ENCODE results near the gene DHRS4.
"Not testable (repeated sequence)": the region's sequence is repeated elsewhere in the genome, so short reads cannot be mapped to it uniquely, and the experiment has no call there.

DHRS4 gene

DNA sequence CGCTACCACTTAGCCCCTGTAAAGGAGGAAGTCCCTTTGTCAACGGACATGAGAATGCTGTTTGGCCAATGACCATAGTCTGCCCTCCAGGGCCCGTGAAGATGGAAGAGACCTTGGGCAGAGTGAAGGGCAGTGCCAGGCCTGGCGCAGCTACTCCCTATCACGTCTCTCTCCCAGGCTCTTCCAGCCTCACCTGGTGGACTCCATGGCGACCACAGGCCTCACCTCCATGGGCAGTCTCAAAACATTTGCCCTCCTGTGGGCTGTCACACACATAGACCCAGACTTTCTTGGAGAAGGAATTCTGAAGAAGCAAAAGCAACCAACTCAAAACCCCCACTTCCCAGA lies 480 bp upstream of the DHRS4 start:
- H4K91ac ChIP-seq (ENCODE audit: low read depth, low read length, poor library complexity); H3K4me1 ChIP-seq (ENCODE audit: control insufficient read depth in 2 of 2, insufficient read depth in 1 of 2, low read depth in 1 of 2, low read length in 2 of 2); H3K14ac ChIP-seq (ENCODE audit: low read length); H4K8ac ChIP-seq (ENCODE audit: low read depth, low read length); H2BK12ac ChIP-seq (ENCODE audit: low read length); H2BK15ac ChIP-seq (ENCODE audit: low read length); H3K9me3 ChIP-seq (replicated peaks in 1 of 2; ENCODE audit: control insufficient read depth in 2 of 2, insufficient read depth in 1 of 2, low read depth in 1 of 2, low read length in 2 of 2); H3K4ac ChIP-seq (ENCODE audit: low read length); H3K18ac ChIP-seq (ENCODE audit: low read length); H3K9ac ChIP-seq (ENCODE audit: low read depth, low read length, poor library complexity); DNase-seq (ENCODE audit: low spot score); H3K23ac ChIP-seq (ENCODE audit: low read depth, low read length, poor library complexity); H2BK5ac ChIP-seq (ENCODE audit: low read length); H3K79me1 ChIP-seq (ENCODE audit: low read depth, low read length); H2BK120ac ChIP-seq (ENCODE audit: low read depth, low read length); H2AK5ac ChIP-seq (ENCODE audit: low read depth, low read length); H3K27me3 ChIP-seq (ENCODE audit: control insufficient read depth in 3 of 3, insufficient read depth in 3 of 3, low read depth in 1 of 3, low read length in 3 of 3); H3K36me3 ChIP-seq (replicated peaks in 1 of 2; ENCODE audit: control insufficient read depth in 2 of 2, insufficient read depth in 2 of 2, low read length in 2 of 2); H3K27ac ChIP-seq (replicated peaks; ENCODE audit: low read length): not testable (repeated sequence)
- H2AFZ ChIP-seq (ENCODE audit: low read length), result peak overlapping the region; percentile 92
- no CpG with 5 or more reads among the region's 6 CpGs for WGBS, 2 donors (ENCODE audit: extremely low coverage in 2 of 2, insufficient read length in 2 of 2, insufficient replicate concordance in 1 of 2)
- H3K4me2 ChIP-seq (ENCODE audit: insufficient read depth, low read length, poor library complexity, severe bottlenecking), result peak overlapping the region; percentile 63
- H3K4me3 ChIP-seq (ENCODE audit: low read length in 2 of 2), result peak overlapping the region; percentile 84 to 89

- not testable (repeated sequence) for H2BK120ac ChIP-seq (ENCODE audit: low read depth, low read length); H4K91ac ChIP-seq (ENCODE audit: low read depth, low read length, poor library complexity); H3K36me3 ChIP-seq (replicated peaks in 1 of 2; ENCODE audit: control insufficient read depth in 2 of 2, insufficient read depth in 2 of 2, low read length in 2 of 2); H3K27ac ChIP-seq (replicated peaks; ENCODE audit: low read length); H4K8ac ChIP-seq (ENCODE audit: low read depth, low read length); H3K79me1 ChIP-seq (ENCODE audit: low read depth, low read length); H3K14ac ChIP-seq (ENCODE audit: low read length); H3K4ac ChIP-seq (ENCODE audit: low read length); H3K4me2 ChIP-seq (ENCODE audit: insufficient read depth, low read length, poor library complexity, severe bottlenecking); H2BK12ac ChIP-seq (ENCODE audit: low read length); DNase-seq (ENCODE audit: low spot score); H3K23ac ChIP-seq (ENCODE audit: low read depth, low read length, poor library complexity); H3K18ac ChIP-seq (ENCODE audit: low read length); H2BK15ac ChIP-seq (ENCODE audit: low read length); H2AK5ac ChIP-seq (ENCODE audit: low read depth, low read length); H3K9ac ChIP-seq (ENCODE audit: low read depth, low read length, poor library complexity); H2BK5ac ChIP-seq (ENCODE audit: low read length); H3K27me3 ChIP-seq (ENCODE audit: control insufficient read depth in 3 of 3, insufficient read depth in 3 of 3, low read depth in 1 of 3, low read length in 3 of 3); H3K9me3 ChIP-seq (replicated peaks in 1 of 2; ENCODE audit: control insufficient read depth in 2 of 2, insufficient read depth in 1 of 2, low read depth in 1 of 2, low read length in 2 of 2); H3K4me1 ChIP-seq (ENCODE audit: control insufficient read depth in 2 of 2, insufficient read depth in 1 of 2, low read depth in 1 of 2, low read length in 2 of 2)
- Histone ChIP-seq H2AFZ (ENCODE audit: low read length) (peak overlapping the region; percentile 92), H3K4me3 (ENCODE audit: low read length in 2 of 2) (peak overlapping the region in 1 of 2 donors; percentile 84)
- WGBS, 2 donors (ENCODE audit: extremely low coverage in 2 of 2, insufficient read length in 2 of 2, insufficient replicate concordance in 1 of 2), result no CpG with 5 or more reads among the region's 6 CpGs
Measured at GRCh38 chr14:23954279-23954614, 677 bp downstream of the DHRS4 start.

DNA sequence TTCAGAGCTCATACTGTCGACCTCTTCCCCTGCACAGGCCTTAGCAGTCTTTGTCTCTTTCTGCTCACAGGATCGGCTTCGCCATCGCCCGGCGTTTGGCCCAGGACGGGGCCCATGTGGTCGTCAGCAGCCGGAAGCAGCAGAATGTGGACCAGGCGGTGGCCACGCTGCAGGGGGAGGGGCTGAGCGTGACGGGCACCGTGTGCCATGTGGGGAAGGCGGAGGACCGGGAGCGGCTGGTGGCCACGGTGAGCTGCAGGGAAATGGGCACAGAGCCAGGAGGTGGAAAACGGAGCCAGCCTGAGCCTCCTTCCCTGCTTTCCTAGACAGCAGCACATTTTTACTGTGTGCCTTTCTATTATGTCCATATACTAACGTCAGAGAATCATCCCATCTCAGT lies 1.4 kb downstream of the DHRS4 start:
- H3K27ac ChIP-seq (replicated peaks; ENCODE audit: low read length); H3K4me3 ChIP-seq (ENCODE audit: low read length in 2 of 2); H3K4me2 ChIP-seq (ENCODE audit: insufficient read depth, low read length, poor library complexity, severe bottlenecking); H2BK120ac ChIP-seq (ENCODE audit: low read depth, low read length); H3K9me3 ChIP-seq (replicated peaks in 1 of 2; ENCODE audit: control insufficient read depth in 2 of 2, insufficient read depth in 1 of 2, low read depth in 1 of 2, low read length in 2 of 2); H3K18ac ChIP-seq (ENCODE audit: low read length); H3K4me1 ChIP-seq (ENCODE audit: control insufficient read depth in 2 of 2, insufficient read depth in 1 of 2, low read depth in 1 of 2, low read length in 2 of 2); H3K14ac ChIP-seq (ENCODE audit: low read length); H4K91ac ChIP-seq (ENCODE audit: low read depth, low read length, poor library complexity); DNase-seq (ENCODE audit: low spot score); H3K36me3 ChIP-seq (replicated peaks in 1 of 2; ENCODE audit: control insufficient read depth in 2 of 2, insufficient read depth in 2 of 2, low read length in 2 of 2); H2BK15ac ChIP-seq (ENCODE audit: low read length); H3K4ac ChIP-seq (ENCODE audit: low read length); H3K9ac ChIP-seq (ENCODE audit: low read depth, low read length, poor library complexity); H2AFZ ChIP-seq (ENCODE audit: low read length); H3K23ac ChIP-seq (ENCODE audit: low read depth, low read length, poor library complexity); H3K27me3 ChIP-seq (ENCODE audit: control insufficient read depth in 3 of 3, insufficient read depth in 3 of 3, low read depth in 1 of 3, low read length in 3 of 3); H2BK5ac ChIP-seq (ENCODE audit: low read length); H4K8ac ChIP-seq (ENCODE audit: low read depth, low read length); H2BK12ac ChIP-seq (ENCODE audit: low read length); H2AK5ac ChIP-seq (ENCODE audit: low read depth, low read length); H3K79me1 ChIP-seq (ENCODE audit: low read depth, low read length): not testable (repeated sequence)
- WGBS, 2 donors (ENCODE audit: extremely low coverage in 2 of 2, insufficient read length in 2 of 2, insufficient replicate concordance in 1 of 2), result no CpG with 5 or more reads among the region's 20 CpGs

GRCh38 chr14:23955811-23956210 lies 2.2 kb downstream of the DHRS4 start:
- H3K79me1 ChIP-seq (ENCODE audit: low read depth, low read length); H3K36me3 ChIP-seq (replicated peaks in 1 of 2; ENCODE audit: control insufficient read depth in 2 of 2, insufficient read depth in 2 of 2, low read length in 2 of 2); H2BK15ac ChIP-seq (ENCODE audit: low read length); DNase-seq (ENCODE audit: low spot score); H3K4me2 ChIP-seq (ENCODE audit: insufficient read depth, low read length, poor library complexity, severe bottlenecking); H3K4ac ChIP-seq (ENCODE audit: low read length); H3K23ac ChIP-seq (ENCODE audit: low read depth, low read length, poor library complexity); H4K8ac ChIP-seq (ENCODE audit: low read depth, low read length); H2AK5ac ChIP-seq (ENCODE audit: low read depth, low read length); H4K91ac ChIP-seq (ENCODE audit: low read depth, low read length, poor library complexity); H3K9me3 ChIP-seq (replicated peaks in 1 of 2; ENCODE audit: control insufficient read depth in 2 of 2, insufficient read depth in 1 of 2, low read depth in 1 of 2, low read length in 2 of 2); H2AFZ ChIP-seq (ENCODE audit: low read length); H3K14ac ChIP-seq (ENCODE audit: low read length); H2BK5ac ChIP-seq (ENCODE audit: low read length); H3K4me3 ChIP-seq (ENCODE audit: low read length in 2 of 2); H2BK12ac ChIP-seq (ENCODE audit: low read length); H3K18ac ChIP-seq (ENCODE audit: low read length); H3K9ac ChIP-seq (ENCODE audit: low read depth, low read length, poor library complexity); H2BK120ac ChIP-seq (ENCODE audit: low read depth, low read length); H3K4me1 ChIP-seq (ENCODE audit: control insufficient read depth in 2 of 2, insufficient read depth in 1 of 2, low read depth in 1 of 2, low read length in 2 of 2); H3K27me3 ChIP-seq (ENCODE audit: control insufficient read depth in 3 of 3, insufficient read depth in 3 of 3, low read depth in 1 of 3, low read length in 3 of 3); H3K27ac ChIP-seq (replicated peaks; ENCODE audit: low read length): not testable (repeated sequence)
- WGBS, 2 donors (ENCODE audit: extremely low coverage in 2 of 2, insufficient read length in 2 of 2, insufficient replicate concordance in 1 of 2), result no CpG with 5 or more reads among the region's 2 CpGs

Data from neuronal stem cell (in vitro differentiated cells).